Trophoblast cell (in vitro differentiated cells and primary cell): ENCODE measurements around the gene HIVEP1.

Experiments
- DNase-seq, 2 donors: peaks; one replicate each; pipeline ENCODE4 v3.0.0-alpha.2; 2016
- H2AFZ ChIP-seq: 2 replicates; pipeline ENCODE4 v1.6.1; 2013; ENCODE audit warnings: low read length, moderate library complexity, mild to moderate bottlenecking; ENCODE audit not compliant: insufficient read depth, poor library complexity
- H2AK5ac ChIP-seq: 2 replicates; pipeline ENCODE4 v1.6.1; 2013; ENCODE audit warnings: mild to moderate bottlenecking, low read length
- H2BK120ac ChIP-seq: 2 replicates; pipeline ENCODE4 v1.6.1; 2013; ENCODE audit warnings: low read length, mild to moderate bottlenecking, moderate library complexity; ENCODE audit not compliant: insufficient read depth, poor library complexity
- H2BK12ac ChIP-seq: 2 replicates; pipeline ENCODE4 v1.6.1; 2013; ENCODE audit warnings: mild to moderate bottlenecking, low read length, moderate library complexity
- H2BK5ac ChIP-seq: 2 replicates; pipeline ENCODE4 v1.6.1; 2013; ENCODE audit warnings: low read length, low read depth, moderate library complexity, mild to moderate bottlenecking; ENCODE audit not compliant: poor library complexity
- H3K14ac ChIP-seq: 2 replicates; pipeline ENCODE4 v1.6.1; 2013; ENCODE audit warnings: mild to moderate bottlenecking, low read length
- H3K18ac ChIP-seq: 2 replicates; pipeline ENCODE4 v1.6.1; 2013; ENCODE audit warnings: mild to moderate bottlenecking, low read length
- H3K23ac ChIP-seq: 2 replicates; pipeline ENCODE4 v1.6.1; 2013; ENCODE audit warnings: low read length
- H3K27ac ChIP-seq: 2 replicates; pipeline ENCODE4 v1.5.1; 2013; ENCODE audit warnings: low read depth, mild to moderate bottlenecking, inconsistent platforms, low read length, moderate library complexity
- H3K27me3 ChIP-seq: 2 replicates; pipeline ENCODE4 v1.6.1; 2013; ENCODE audit warnings: inconsistent platforms, mild to moderate bottlenecking, low read length, moderate library complexity; ENCODE audit not compliant: insufficient read depth
- H3K36me3 ChIP-seq, 2 experiments: 1 replicate in 1 of 2; 2 replicates in 1 of 2; pipeline ENCODE4 v1.6.1; 2013; ENCODE audit warnings: low read length in 2 of 2, mild to moderate bottlenecking in 2 of 2, moderate library complexity in 1 of 2; ENCODE audit not compliant: insufficient read depth in 2 of 2, control insufficient read depth in 1 of 2
- H3K4ac ChIP-seq: 2 replicates; pipeline ENCODE4 v1.6.1; 2013; ENCODE audit warnings: low read depth, mild to moderate bottlenecking, low read length, moderate library complexity
- H3K4me1 ChIP-seq, 2 experiments: 1 replicate in 1 of 2; 2 replicates in 1 of 2; pipeline ENCODE4 v1.6.1; 2013; ENCODE audit warnings: low read length in 2 of 2, mild to moderate bottlenecking in 2 of 2, moderate library complexity in 1 of 2; ENCODE audit not compliant: insufficient read depth in 2 of 2, control insufficient read depth in 1 of 2
- H3K4me2 ChIP-seq: 2 replicates; pipeline ENCODE4 v1.6.1; 2013; ENCODE audit warnings: inconsistent platforms, mild to moderate bottlenecking, low read length, moderate library complexity
- H3K4me3 ChIP-seq: 2 replicates; pipeline ENCODE4 v1.5.1; 2013; ENCODE audit warnings: mild to moderate bottlenecking, low read depth, low read length, inconsistent platforms
- H3K79me1 ChIP-seq: one replicate; pipeline ENCODE4 v1.6.1; 2013; ENCODE audit warnings: low read length
- H3K79me2 ChIP-seq: 2 replicates; pipeline ENCODE4 v1.6.1; 2013; ENCODE audit warnings: low read length, mild to moderate bottlenecking; ENCODE audit not compliant: control insufficient read depth, insufficient read depth, poor library complexity
- H3K9ac ChIP-seq: 2 replicates; pipeline ENCODE4 v1.6.1; 2013; ENCODE audit warnings: mild to moderate bottlenecking, low read length
- H3K9me3 ChIP-seq: 2 replicates; pipeline ENCODE4 v1.6.1; 2013; ENCODE audit warnings: low read depth, mild to moderate bottlenecking, control low read depth, inconsistent platforms, low read length; ENCODE audit not compliant: insufficient read depth
- H4K12ac ChIP-seq: 2 replicates; pipeline ENCODE4 v1.6.1; 2013; ENCODE audit warnings: low read depth, mild to moderate bottlenecking, low read length, moderate library complexity
- H4K8ac ChIP-seq: 2 replicates; pipeline ENCODE4 v1.6.1; 2013; ENCODE audit warnings: low read depth, mild to moderate bottlenecking, low read length, moderate library complexity
- H4K91ac ChIP-seq: one replicate; pipeline ENCODE4 v1.6.1; 2013; ENCODE audit warnings: low read depth, mild to moderate bottlenecking, low read length, moderate library complexity
- WGBS: extraction: QIAGEN DNeasy Blood & Tissue Kit; methylation state at CpG from one replicate; pipeline ENCODE4 v1.1.7; 2013; ENCODE audit warnings: missing lambda C conversion rate; ENCODE audit not compliant: insufficient read length, insufficient coverage; ENCODE audit errors: extremely low coverage; 5-methylcytosine and 5-hydroxymethylcytosine counted together

Gene HIVEP1

GRCh38 chr6:11975353-11975977 lies 36.6 kb upstream of the HIVEP1 start:
- no peaks in the 10 kb centered on the region for H3K79me1 ChIP-seq

DNA sequence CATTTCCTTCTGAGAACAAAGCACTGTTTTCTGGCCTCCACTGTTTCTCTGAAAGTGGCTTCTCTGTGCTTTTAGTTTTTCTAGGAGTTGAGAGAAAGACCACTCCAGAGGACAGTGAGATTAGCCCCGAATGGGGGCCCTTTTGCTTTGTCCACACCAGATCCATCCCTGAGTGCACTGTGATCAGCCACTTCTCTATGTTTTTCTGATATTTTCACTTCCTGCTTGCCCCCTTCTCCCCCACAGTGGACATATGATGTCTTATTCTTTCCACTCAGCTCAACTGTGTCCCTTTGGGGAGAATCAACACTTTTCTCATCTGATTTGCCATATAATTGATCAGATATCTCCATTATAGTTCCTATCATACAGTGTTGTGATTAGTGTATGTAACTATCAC lies 35.6 kb upstream of the HIVEP1 start:
- Histone ChIP-seq H2AK5ac (no peak overlapping the region), H2BK120ac (no peak overlapping the region), H3K27ac (no peak overlapping the region), H3K79me2 (no peaks in the 10 kb centered on the region), H3K4ac (no peak overlapping the region), H3K79me1 (no peaks in the 10 kb centered on the region), H4K91ac (no peak overlapping the region), H4K12ac (no peak overlapping the region), H3K27me3 (no peaks in the 10 kb centered on the region), H2BK12ac (no peak overlapping the region), H2AFZ (no peak overlapping the region), H3K23ac (no peak overlapping the region), H3K36me3 (no peaks in the 10 kb centered on the region), H3K9ac (no peak overlapping the region), H3K18ac (no peak overlapping the region), H3K4me3 (no peak overlapping the region), H3K9me3 (no peaks in the 10 kb centered on the region), H3K4me2 (no peak overlapping the region), H4K8ac (no peak overlapping the region), H3K14ac (no peak overlapping the region), H3K4me1 (no peaks in the 10 kb centered on the region), H2BK5ac (no peak overlapping the region)
- WGBS, result no CpG with 5 or more reads among the region's 1 CpG
- DNase-seq, result no peak

More at GRCh38 chr6:11975353-11975977, 36.6 kb upstream of the HIVEP1 start:
- no peaks in the 10 kb centered on the region for H3K4me1 ChIP-seq
- H3K27me3 ChIP-seq, result no peaks in the 10 kb centered on the region
- no peaks in the 10 kb centered on the region for H3K36me3 ChIP-seq
- no peak overlapping the region for H3K4me2 ChIP-seq
- no peak overlapping the region for H4K91ac ChIP-seq
- H3K4ac ChIP-seq, result no peak overlapping the region
- no peak overlapping the region for H3K18ac ChIP-seq
- no peak overlapping the region for H2BK12ac ChIP-seq
- DNase-seq, result peak; percentile 39 to 64
- no peak overlapping the region for H3K23ac ChIP-seq
- no peak overlapping the region for H2BK5ac ChIP-seq
- H3K4me3 ChIP-seq, result no peak overlapping the region
- H3K27ac ChIP-seq, result no peak overlapping the region
- H3K79me2 ChIP-seq, result no peaks in the 10 kb centered on the region
- H4K12ac ChIP-seq, result no peak overlapping the region
- H2BK120ac ChIP-seq, result no peak overlapping the region
- H3K14ac ChIP-seq, result no peak overlapping the region
- H3K9me3 ChIP-seq, result no peaks in the 10 kb centered on the region
- no peak overlapping the region for H2AK5ac ChIP-seq
- no peak overlapping the region for H2AFZ ChIP-seq
- no CpG with 5 or more reads among the region's 14 CpGs for WGBS
- H3K9ac ChIP-seq, result no peak overlapping the region
- H4K8ac ChIP-seq, result no peak overlapping the region

- no peak for DNase-seq
- Histone ChIP-seq H3K9ac (no peak overlapping the region), H4K8ac (no peak overlapping the region), H3K4ac (no peak overlapping the region), H3K27me3 (no peaks in the 10 kb centered on the region), H3K9me3 (no peaks in the 10 kb centered on the region), H2BK5ac (no peak overlapping the region), H4K91ac (no peak overlapping the region), H2AK5ac (no peak overlapping the region), H3K18ac (no peak overlapping the region), H3K23ac (no peak overlapping the region), H3K4me2 (no peak overlapping the region), H2BK120ac (no peak overlapping the region), H2BK12ac (no peak overlapping the region), H3K4me3 (no peak overlapping the region), H3K36me3 (no peaks in the 10 kb centered on the region), H3K4me1 (no peaks in the 10 kb centered on the region), H2AFZ (no peak overlapping the region), H3K79me2 (no peaks in the 10 kb centered on the region), H3K27ac (no peak overlapping the region), H3K14ac (no peak overlapping the region), H3K79me1 (no peaks in the 10 kb centered on the region), H4K12ac (no peak overlapping the region)
- no CpG with 5 or more reads among the region's 5 CpGs for WGBS
These were observed 34.9 kb upstream of the HIVEP1 start for GRCh38 chr6:11977193-11977592.

GRCh38 chr6:11977738-11978137 lies 34.4 kb upstream of the HIVEP1 start:
- H3K79me2 ChIP-seq, result no peaks in the 10 kb centered on the region
- H3K14ac ChIP-seq, result no peak overlapping the region
- H2AFZ ChIP-seq, result no peak overlapping the region
- H3K36me3 ChIP-seq, result no peaks in the 10 kb centered on the region
- no peak overlapping the region for H2BK5ac ChIP-seq
- no peak overlapping the region for H2BK12ac ChIP-seq
- no peak overlapping the region for H3K9ac ChIP-seq
- H3K9me3 ChIP-seq, result no peaks in the 10 kb centered on the region
- H3K23ac ChIP-seq, result no peak overlapping the region
- H4K91ac ChIP-seq, result no peak overlapping the region
- no CpG with 5 or more reads among the region's 3 CpGs for WGBS
- DNase-seq, result no peak
- H2AK5ac ChIP-seq, result no peak overlapping the region
- H4K12ac ChIP-seq, result no peak overlapping the region
- no peaks in the 10 kb centered on the region for H3K79me1 ChIP-seq
- no peak overlapping the region for H4K8ac ChIP-seq
- no peak overlapping the region for H3K4ac ChIP-seq
- no peak overlapping the region for H3K27ac ChIP-seq
- no peaks in the 10 kb centered on the region for H3K27me3 ChIP-seq
- H3K18ac ChIP-seq, result no peak overlapping the region
- no peak overlapping the region for H3K4me3 ChIP-seq
- H3K4me2 ChIP-seq, result no peak overlapping the region
- no peak overlapping the region for H2BK120ac ChIP-seq
- H3K4me1 ChIP-seq, result no peaks in the 10 kb centered on the region
